SK-N-SH treated with all-trans-retinoic acid at 6 μM for 48 hours (cell line): ENCODE measurements around the gene SORD.
"Not testable (repeated sequence)": the region's sequence is repeated elsewhere in the genome, so short reads cannot be mapped to it uniquely, and the experiment has no call there.

Experiments used
- ARNTL ChIP-seq: fragments of 450-650 bp; formaldehyde crosslinking; IDR thresholded peaks from 2 replicates; pipeline ENCODE4 v1.5.0; 2020; ENCODE audit warnings: low read depth, mild to moderate bottlenecking, moderate library complexity, borderline replicate concordance
- BACH2 ChIP-seq: fragments of 250-450 bp; sonication (Bioruptor Pico); IDR thresholded peaks from 2 replicates; pipeline ENCODE4 v1.9.0; 2021; ENCODE audit warnings: mild to moderate bottlenecking, borderline replicate concordance
- CREB5 ChIP-seq: fragments of 250-450 bp; sonication (Bioruptor Pico); IDR thresholded peaks from 2 replicates; pipeline ENCODE4 v1.5.1; 2020; ENCODE audit warnings: low read depth, mild to moderate bottlenecking, moderate library complexity
- CSDC2 ChIP-seq: fragments of 250-450 bp; sonication (Bioruptor Pico); IDR thresholded peaks from 2 replicates; pipeline ENCODE4 v1.5.0; 2020; ENCODE audit warnings: mild to moderate bottlenecking, moderate library complexity
- ISL1 ChIP-seq: fragments of 250-450 bp; sonication (Bioruptor Pico); IDR thresholded peaks from 2 replicates; pipeline ENCODE4 v2.1.2; 2022; ENCODE audit warnings: mild to moderate bottlenecking, moderate library complexity
- OSR1 ChIP-seq: fragments of 250-450 bp; sonication (Bioruptor Pico); IDR thresholded peaks from 2 replicates; pipeline ENCODE4 v1.8.0; 2022; ENCODE audit warnings: moderate library complexity, mild to moderate bottlenecking, inconsistent platforms
- PATZ1 ChIP-seq: fragments of 250-450 bp; sonication (Bioruptor Pico); IDR thresholded peaks from 2 replicates; pipeline ENCODE4 v1.8.0; 2020; ENCODE audit warnings: mild to moderate bottlenecking, moderate library complexity, borderline replicate concordance
- POU6F1 ChIP-seq: fragments of 250-450 bp; sonication (Bioruptor Pico); IDR thresholded peaks from 2 replicates; pipeline ENCODE4 v1.8.0; 2021; ENCODE audit warnings: low read depth, mild to moderate bottlenecking, moderate library complexity, borderline replicate concordance
- RARB ChIP-seq: fragments of 250-450 bp; sonication (Bioruptor Pico); IDR thresholded peaks from 2 replicates; pipeline ENCODE4 v1.8.0; 2021; ENCODE audit warnings: mild to moderate bottlenecking, moderate library complexity
- TCF4 ChIP-seq: fragments of 250-450 bp; sonication (Bioruptor Pico); IDR thresholded peaks from 2 replicates; pipeline ENCODE4 v1.8.0; 2021; ENCODE audit warnings: mild to moderate bottlenecking, moderate library complexity, borderline replicate concordance
- TOX ChIP-seq: fragments of 250-450 bp; sonication (Bioruptor Pico); IDR thresholded peaks from 2 replicates; pipeline ENCODE4 v1.8.0; 2021; ENCODE audit warnings: mild to moderate bottlenecking, moderate library complexity, borderline replicate concordance
- ZFP3 ChIP-seq: fragments of 250-450 bp; sonication (Bioruptor Pico); IDR thresholded peaks from 2 replicates; pipeline ENCODE4 v1.5.0; 2020; ENCODE audit warnings: mild to moderate bottlenecking, moderate library complexity
- ZFP30 ChIP-seq: fragments of 450-650 bp; formaldehyde crosslinking; IDR thresholded peaks from 2 replicates; pipeline ENCODE4 v1.5.0; 2022; ENCODE audit warnings: mild to moderate bottlenecking, moderate library complexity
- ZNF8 ChIP-seq: fragments of 450-650 bp; formaldehyde crosslinking; IDR thresholded peaks from 2 replicates; pipeline ENCODE4 v1.5.0; 2020; ENCODE audit warnings: mild to moderate bottlenecking, moderate library complexity

- TF ChIP-seq TCF4 (CRISPR knock-in tag); PATZ1; RARB (CRISPR knock-in tag); TOX (CRISPR knock-in tag); BACH2 (CRISPR knock-in tag); ZFP30; ZFP3 (CRISPR knock-in tag); ARNTL; CSDC2 (CRISPR knock-in tag); POU6F1 (CRISPR knock-in tag); OSR1; CREB5; ZNF8; ISL1 (CRISPR knock-in tag): not testable (repeated sequence)
Measured at GRCh38 chr15:45015114-45015513, 7.9 kb upstream of the SORD start.
